NCI-H1092 treated with DMSO at 0.1 percent for 48 hours (cell line): ENCODE results near the gene SEMA3E.
A peak's percentile ranks its signal among the peaks of the same experiment; 100 is the strongest.
"Not testable (repeated sequence)": the region's sequence is repeated elsewhere in the genome, so short reads cannot be mapped to it uniquely, and the experiment has no call there.

ENCODE experiments used
- DNase-seq: peaks from one replicate; lab custom pipeline; 2025; lab: John Stamatoyannopoulos, UW

Gene SEMA3E

DNA sequence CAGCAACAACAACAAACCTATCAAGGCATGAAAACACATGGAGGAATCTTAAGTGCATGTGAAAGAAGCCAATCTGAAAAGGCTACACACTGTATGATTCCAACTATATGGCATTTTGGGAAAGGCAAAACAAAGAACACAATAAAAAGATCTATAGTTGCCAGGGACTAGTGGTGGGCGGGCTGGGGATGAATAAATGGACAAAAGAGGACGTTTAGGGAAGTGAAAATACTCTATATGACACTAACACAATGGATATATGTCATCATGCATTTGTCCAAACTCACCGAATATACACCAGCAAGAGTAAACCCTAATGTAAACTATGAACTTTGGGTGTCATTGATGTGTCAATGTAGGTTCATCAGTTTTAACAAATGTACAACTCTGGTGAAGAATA lies 89.1 kb downstream of the SEMA3E start:
- no peak for DNase-seq

DNA sequence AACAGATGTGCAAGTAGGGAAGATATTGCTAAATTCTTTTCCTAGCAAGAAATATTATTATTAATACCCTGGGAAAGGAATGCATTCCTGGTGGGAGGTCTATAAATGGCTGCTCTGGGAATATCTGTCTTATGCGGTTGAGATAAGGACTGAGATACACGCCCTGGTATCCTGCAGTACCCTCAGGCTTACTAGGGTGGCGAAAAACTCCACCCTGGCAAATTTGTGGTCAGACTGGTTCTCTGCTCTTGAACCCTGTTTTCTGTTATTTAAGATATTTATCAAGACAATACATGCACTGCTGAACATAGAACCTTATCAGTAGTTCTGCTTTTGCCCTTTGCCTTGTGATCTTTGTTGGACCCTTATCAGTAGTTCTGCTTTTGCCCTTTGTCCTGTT lies 96.4 kb downstream of the SEMA3E start:
- not testable (repeated sequence) for DNase-seq

DNA sequence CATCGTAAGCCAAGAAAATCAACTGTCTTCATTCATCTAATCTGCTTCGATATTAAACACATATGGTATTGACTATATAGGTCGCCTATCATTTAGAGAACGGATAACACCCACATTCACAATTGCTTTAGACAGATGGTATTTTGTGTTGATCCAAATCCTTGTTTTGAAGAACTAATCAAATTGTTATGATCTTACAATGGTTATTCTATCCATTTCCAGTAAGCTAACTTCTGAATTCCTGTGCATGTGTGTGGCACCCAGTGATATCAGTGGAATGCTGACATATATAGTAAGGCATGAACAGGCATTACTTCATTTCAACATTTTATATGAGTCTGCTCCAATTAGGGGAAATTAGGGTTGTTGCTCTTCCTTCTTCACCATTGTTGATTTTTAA lies 98.8 kb downstream of the SEMA3E start:
- no peak for DNase-seq

DNA sequence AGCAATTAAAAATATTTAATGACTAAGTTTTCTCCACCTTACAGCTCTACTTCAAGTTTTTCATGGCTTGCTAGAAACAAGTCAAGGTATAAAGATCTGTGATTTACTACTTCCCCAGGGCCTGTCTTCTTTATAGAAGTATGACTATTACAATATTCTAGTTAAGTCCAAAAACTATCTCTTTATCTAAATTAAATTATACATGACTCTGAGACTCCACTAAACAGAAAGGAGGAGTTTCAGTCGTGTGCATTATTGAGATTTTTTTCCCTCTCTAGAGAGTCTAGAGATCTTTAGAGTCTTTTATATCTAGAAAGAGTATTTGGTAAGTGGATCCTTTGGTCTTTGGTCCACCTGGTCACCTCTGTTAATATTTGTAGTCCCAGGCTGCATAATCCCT lies 100.7 kb downstream of the SEMA3E start:
- no peak for DNase-seq

DNA sequence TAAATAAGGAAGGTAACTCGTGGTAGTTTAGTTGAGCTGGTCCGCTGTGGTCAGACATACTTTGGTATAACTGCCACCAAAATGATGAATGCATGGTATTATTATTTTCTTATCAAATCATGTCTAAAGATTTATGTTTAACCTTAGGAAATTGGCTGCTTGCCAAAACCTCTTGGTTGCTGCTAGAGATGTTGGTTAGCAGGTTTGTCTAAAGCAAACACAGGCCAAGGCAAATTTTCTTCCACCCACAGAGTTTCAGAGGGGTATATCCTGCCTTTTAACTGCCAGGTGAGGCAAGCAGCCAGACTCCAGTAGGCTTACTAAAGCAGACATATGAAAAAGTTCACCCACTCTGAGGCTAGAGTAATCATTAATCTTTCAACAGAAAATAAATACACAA lies 101.4 kb downstream of the SEMA3E start:
- peak; percentile 64 for DNase-seq

DNA sequence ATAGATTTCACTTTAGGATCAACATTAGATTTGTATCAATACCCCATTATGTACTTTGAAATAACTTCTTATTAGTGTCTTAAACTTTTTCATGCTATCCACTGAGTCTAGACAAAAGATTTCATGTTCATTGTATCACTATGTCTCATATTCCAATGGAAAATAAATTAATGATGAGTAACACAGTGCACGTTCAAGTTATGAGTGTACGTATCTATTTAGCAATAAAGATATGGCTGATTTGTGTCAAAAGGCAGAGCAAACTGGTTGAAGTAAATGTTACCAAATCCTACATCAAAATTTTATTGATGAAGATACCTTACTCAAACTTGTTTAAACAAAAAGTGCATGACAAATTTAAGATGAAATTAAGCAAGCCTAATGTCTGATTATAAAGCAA lies 102.4 kb downstream of the SEMA3E start:
- DNase-seq, result no peak

DNA sequence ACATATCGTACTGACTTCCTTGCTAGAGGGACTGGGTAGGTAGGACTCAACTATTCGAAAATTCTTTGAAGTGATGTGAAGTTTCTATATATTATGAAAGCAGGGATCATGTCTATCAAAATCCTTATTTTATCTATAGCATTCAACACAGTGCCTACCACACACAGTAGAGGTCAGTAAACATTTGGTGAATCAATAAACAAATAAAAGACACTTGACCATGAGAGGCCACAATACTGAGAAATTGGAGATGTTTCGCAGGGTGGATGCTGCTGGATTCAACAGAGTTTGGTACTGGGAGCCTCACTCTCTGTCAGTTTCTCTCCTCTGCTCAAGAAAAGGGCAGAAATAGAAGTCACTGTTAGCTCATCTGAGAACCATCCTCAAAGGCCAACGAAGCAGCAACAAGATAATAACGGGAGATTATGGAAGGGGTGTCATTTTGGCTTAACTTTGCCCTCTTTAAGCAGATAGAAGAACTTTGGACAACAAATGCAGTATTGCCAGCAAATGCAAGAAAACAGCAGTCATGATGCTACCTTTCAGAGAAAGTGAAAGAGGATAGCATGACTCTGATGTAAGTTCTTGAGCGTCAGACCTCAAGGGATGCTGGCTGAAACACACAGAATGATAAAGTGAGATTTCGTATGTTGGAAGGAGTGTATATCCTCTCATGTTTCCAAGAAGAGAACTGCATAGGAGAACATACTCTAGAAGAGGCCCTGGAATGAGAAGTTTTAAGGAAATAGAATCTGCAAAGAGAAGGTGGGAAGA lies 107.6 kb downstream of the SEMA3E start:
- no peak for DNase-seq

DNA sequence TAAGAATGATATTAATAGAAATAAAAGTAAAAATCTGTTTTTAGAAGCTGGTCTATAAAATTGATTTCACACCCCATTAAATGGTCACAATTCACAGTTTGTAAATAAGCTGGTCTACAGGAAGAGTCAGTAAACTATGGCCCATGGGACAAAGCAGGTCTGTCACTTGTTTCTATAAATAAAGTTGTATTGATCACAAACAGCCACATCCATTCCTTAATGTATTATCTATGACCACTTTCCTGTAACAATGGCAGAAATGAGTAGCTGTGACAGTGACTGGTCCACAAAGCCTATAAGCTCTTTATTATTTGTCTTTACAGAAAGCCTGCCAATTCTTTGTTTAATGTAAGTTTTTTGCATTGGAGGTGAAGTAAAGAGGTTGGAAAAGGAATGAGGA lies 114.5 kb downstream of the SEMA3E start:
- DNase-seq, result no peak

DNA sequence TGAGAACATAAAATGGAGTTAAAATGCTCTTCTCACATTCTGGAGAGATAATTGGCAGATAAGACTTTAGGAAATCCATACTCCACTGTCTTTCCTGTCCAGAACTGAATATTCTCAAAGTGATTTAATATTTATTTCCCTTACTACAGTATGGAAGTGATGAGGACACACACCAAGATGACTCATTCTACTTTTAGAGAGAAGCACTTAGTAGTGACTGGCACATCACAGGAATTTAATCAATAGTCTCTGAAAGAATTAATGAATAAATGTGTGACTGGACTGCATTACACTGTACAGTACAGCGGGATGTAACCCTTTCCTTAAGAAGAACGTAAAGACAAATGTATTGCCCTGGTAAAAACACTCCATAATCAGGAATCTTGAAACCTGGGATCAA lies 116.7 kb downstream of the SEMA3E start:
- no peak for DNase-seq

DNA sequence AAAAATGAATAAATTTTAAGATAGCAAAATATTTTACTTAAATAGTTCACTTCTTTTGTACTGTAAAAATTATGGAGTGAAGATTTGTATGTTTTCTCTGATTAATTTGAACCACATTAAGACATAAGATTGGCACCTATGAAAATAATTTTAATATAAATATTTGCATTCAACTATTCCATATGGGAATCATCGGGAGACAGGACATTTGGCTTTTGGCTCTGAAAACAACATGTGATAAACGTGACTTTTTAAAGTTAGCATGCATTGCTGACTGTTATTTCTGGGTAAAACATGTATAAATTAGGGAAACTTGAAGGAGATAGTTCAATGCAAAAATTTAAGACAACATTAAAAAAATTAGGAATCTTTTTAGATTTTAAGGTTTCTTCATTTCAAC lies 117.2 kb downstream of the SEMA3E start:
- DNase-seq, result no peak

DNA sequence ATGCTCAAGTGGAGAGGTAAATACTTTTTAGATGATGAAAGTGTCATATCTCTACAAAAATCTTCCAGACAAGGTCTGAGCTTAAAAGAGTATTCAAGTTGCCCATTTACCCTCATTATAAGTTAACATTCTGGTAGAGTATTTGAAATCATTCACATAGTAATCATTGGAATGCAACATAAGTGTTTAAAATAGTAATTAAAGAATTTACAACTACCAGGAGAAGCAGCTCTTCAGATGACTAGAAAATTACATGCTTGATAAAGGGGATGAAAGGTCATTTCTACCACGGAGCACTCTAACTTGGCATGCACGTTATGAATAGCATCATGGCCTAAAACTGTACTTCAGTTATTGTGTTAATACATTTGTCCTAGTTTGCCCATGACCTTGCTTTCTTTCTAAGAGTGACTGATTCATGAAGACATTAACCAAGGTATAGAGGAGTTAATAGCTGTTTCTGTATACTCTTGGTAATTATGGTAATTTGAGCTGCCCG lies 120.0 kb downstream of the SEMA3E start:
- no peak for DNase-seq

DNA sequence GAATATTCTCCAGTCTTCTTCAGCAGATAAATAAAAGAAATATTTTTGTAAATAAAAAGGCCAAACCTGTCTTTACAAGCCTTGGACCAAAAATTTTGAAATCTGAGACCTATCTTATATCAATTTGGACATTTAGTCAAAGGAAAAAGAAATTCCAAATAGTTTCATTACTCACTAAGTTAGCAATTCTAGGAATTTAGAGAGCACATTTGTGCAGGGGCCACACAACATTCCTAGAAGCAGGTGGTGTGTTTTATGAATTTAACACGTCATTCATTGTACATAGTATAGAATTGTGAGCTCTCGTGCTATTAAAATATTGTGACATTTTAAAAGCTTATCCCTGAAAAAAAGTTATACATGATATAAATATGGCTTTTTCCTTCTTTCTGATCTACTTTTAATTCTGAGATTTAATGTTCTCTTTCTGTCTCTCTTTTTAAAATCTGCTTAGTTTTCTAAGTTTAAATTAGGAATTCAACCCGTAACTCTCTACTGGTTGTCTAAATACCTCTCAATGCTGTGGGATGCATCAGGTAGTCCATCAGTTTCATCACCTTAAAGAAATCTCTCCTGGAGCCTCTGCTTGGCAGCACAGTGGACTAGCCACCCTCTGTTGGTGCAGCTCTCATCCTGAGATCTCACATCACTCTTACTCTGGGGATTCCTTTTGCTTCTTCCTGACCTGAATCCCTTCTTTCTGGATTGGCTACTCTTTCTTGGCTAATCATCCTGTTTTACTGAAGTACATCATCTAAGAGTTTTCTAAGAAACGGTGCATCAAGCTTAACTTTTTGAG lies 124.5 kb downstream of the SEMA3E start:
- no peak for DNase-seq

DNA sequence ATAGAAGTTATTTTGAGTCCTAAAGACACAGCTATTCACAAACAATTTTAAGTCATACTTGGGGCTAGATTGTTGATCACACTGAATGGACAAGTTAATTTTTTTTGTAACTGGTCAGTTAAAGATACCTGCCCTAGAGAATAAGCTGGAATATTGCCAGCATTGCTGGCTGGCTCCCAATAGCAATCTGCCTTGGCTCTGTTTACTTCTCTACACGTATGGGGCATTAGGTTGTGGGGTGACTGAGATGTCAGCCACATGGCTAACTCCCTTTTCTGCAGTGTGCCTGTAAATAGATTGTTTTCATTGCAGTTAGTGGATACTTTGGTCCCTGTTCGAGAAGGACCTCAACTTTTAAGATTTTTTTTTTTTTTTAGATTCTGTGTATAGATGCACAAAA lies 128.2 kb downstream of the SEMA3E start:
- DNase-seq, result peak; percentile 59

DNA sequence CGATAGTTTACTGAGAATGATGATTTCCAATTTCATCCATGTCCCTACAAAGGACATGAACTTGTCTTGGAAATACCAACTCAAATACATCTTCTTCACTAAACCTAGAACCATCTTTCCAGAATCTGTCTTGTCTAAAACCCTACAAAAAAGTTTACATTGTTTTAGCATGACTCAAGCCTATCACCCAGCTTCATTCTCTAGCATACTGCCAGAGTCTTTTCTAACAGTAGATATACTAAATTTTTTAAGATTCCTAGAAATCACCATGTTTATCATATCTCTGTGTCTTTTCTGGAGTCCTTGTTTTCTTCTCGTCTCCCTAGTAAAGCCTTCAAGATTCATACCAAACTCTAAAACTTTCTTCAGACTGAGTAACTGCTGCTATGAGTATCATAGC lies 129.7 kb downstream of the SEMA3E start:
- DNase-seq, result no peak

DNA sequence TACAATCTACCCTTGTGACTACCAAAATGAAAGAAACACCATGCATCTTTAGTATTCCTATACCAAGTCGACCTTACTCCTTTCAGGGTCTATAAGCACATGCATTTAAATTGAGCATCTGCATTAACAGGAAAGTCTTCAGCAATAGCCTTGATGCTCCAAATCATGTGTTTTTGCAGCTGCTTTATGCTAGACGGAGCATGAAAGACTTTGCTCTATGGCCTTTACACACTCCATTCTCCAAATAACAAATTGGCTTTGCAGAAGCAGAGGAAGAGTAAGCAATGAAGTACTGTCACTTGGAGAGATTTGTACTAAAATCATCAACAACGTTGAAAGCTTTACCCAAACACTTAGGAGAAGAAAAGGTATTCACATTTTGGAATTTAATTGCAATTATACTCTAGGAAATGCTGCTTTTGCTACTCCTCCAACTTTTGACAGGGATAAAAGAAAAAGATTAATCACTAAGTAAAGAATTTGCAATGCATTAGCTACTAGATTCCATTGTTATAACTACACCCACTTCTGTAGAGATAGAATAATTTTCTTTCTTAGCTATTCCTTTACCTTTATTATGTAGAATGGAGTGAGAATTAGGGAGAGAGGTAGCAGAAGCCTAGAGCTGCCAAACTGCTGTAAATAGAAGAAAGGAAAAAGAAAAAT lies 131.8 kb downstream of the SEMA3E start:
- peak; percentile 19 for DNase-seq

DNA sequence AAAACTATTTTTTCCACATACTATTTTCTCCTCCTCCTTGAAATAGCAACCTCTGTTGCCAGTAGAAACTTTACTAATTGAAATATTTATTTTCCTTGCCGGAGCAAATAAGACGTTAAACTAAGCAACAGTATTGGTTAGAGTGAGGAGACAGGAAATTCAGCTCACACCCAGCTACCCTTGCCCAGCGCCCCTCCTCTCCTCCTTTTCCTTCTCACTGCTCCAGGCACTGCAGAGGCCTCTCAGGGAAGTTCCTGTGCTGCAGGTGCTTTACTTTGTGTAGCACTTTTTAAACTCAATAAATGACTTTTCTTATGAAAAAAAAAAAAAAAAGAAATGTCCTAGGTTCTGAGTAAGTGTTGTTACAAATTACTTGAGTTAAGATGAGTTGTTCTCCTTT lies 134.0 kb downstream of the SEMA3E start:
- DNase-seq, result no peak

DNA sequence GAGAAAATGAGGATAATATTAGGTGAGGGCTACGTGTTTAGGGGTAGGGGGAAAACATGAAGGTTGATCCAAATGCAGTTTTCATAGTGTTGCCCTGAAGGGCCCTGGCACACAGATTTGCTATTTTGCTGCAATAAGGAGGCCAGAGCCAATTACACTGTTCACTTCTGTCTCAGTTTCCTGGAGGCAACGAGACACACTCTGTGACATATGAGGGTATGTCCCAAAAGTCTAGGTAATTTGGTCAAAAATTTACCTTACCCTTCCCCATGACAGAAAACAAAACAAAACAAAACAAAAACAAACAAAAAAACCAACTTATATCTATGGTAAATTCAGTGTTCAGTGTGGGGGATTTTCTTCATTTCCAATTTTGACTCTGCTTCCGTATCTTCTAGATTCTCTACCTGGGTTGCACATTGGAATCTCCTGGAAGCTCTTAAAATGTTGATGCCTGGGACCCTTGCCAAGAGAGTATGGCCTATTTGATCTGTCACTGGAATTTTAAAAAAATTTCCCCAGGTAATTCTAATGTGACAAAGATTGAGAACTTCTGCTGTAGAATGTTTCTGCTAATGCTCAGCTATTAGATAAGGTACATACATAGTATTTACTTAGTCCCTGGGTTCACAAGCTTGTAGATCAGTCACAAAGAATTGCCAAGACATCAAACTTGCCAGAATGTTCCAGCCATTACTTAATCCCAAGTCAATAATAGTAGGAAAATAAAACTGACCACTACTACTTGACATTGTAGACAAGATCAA lies 139.5 kb downstream of the SEMA3E start:
- DNase-seq, result no peak

DNA sequence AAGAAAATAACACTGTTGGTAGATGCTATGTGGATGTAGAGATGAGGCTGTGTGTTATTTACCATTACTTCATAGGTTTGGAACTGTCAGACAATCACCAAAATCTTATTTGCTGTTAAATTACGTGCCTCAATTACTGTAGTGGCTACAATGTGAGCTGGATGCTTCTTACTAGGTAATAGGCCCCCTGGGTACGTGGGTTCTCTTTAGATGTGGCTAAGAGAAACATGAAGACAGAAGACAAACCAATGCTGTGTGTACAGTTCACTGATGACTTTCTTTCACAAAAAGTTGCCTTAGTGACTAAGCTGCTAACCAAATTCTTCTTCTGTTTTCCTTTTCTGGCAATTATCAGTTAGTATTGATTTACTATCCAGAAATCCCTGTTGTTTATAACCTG lies 144.6 kb downstream of the SEMA3E start:
- no peak for DNase-seq

DNA sequence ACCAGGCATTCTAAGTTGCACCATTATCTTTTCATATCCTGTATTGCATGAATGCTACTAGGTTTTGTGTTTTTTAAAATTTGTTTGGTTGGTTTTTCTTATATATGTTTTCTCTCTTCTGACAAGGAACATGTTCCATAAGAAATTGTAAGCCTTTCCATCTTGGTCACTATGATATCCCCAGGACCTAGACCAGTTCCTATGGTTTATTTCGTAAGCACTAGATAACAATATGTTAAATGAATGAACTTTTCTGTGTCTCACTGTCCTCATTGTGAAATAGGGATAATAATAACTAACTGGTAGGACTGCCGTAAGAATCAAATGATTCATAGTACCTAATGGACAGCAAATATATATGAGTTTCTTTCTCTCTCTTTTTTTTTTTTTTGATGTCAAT lies 146.3 kb downstream of the SEMA3E start:
- no peak for DNase-seq

DNA sequence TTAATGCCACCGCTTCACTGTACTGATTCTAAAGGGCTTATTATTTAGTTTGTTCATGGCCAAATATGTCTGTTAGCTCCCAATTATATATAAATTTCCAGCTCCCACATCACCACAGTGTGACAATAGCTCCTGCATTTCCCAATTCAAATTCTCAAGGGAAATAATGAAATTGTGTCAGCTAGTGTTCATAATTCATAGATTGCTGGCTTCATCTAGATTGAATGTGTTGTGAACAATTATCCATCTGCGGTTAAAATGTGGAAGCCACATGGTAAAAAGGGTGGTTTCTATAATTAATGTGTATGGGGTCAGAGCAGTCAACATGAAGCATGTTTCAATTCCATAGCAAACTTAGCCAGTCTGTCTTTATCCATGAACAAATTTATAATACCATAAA lies 154.3 kb downstream of the SEMA3E start:
- DNase-seq, result no peak

DNA sequence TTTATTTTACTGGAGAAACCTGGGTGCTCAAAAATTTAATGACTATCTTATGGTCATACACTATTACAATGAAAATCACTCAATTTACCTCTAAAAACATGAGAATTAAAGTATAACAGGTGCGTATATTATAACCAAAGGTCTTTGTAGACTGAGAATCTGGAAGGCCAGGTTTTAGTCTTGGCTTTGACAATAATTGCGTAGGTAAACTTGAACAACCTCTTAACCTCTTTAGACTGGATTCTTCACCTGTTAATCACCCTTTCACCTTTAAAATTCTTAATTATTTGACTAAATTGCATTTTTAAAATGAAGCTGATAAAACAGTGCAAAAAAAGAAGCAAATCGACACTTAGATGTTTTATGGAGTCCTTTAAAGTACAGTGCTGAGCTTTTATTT lies 156.1 kb downstream of the SEMA3E start:
- DNase-seq, result no peak

DNA sequence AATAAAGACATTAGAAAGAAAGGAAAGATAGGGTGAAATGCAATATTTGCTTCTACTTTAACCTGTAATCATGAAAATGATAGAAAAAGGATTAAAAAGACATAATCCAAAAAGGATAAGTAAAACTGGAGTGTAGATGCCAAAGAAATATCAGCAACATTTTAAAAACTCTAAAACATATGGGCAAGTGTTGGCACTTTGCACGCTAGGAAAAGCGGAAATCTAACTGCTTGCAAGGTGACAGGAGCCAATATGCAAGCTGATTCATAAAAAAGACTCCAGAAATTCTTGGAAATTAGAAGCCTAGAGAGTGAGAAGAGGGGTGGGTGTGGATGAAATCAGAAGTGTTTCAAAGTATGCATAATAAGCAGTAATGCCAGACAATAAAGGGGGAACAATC lies 161.1 kb downstream of the SEMA3E start:
- no peak for DNase-seq
